ENCODE data around the gene SET.

DNA sequence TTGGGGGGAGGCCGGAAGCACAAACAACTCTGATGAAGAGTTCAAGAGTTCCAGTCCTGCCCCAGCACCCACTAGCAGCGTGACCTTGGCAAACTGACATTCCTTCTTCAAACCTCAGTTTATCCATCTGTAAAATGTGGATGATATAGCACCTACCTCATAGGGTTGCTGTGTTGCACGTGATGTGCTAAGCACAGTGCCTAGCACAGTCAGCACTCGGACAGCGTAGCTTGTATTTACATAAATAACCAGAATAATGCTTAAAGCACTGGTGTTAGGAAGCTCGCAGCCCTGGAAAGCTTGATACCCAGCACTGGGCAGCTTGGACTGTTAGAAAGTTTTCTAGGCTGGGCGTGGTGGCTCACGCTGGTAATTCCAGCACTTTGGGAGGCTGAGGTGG lies 18.4 kb downstream of the SET start:
- TF ChIP-seq, protein P1, sequence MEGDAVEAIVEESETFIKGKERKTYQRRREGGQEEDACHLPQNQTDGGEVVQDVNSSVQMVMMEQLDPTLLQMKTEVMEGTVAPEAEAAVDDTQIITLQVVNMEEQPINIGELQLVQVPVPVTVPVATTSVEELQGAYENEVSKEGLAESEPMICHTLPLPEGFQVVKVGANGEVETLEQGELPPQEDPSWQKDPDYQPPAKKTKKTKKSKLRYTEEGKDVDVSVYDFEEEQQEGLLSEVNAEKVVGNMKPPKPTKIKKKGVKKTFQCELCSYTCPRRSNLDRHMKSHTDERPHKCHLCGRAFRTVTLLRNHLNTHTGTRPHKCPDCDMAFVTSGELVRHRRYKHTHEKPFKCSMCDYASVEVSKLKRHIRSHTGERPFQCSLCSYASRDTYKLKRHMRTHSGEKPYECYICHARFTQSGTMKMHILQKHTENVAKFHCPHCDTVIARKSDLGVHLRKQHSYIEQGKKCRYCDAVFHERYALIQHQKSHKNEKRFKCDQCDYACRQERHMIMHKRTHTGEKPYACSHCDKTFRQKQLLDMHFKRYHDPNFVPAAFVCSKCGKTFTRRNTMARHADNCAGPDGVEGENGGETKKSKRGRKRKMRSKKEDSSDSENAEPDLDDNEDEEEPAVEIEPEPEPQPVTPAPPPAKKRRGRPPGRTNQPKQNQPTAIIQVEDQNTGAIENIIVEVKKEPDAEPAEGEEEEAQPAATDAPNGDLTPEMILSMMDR (IDR thresholded peaks at IDR 0.05; ENCODE audit: insufficient read depth, low read length), result no peak
- TF ChIP-seq SPI1 (IDR thresholded peaks at IDR 0.05; ENCODE audit: borderline replicate concordance, low read depth), result no peak
- TF ChIP-seq POLR2AphosphoS5 (IDR thresholded peaks at IDR 0.05; ENCODE audit: low read depth), result no peak
- TF ChIP-seq, protein P2, sequence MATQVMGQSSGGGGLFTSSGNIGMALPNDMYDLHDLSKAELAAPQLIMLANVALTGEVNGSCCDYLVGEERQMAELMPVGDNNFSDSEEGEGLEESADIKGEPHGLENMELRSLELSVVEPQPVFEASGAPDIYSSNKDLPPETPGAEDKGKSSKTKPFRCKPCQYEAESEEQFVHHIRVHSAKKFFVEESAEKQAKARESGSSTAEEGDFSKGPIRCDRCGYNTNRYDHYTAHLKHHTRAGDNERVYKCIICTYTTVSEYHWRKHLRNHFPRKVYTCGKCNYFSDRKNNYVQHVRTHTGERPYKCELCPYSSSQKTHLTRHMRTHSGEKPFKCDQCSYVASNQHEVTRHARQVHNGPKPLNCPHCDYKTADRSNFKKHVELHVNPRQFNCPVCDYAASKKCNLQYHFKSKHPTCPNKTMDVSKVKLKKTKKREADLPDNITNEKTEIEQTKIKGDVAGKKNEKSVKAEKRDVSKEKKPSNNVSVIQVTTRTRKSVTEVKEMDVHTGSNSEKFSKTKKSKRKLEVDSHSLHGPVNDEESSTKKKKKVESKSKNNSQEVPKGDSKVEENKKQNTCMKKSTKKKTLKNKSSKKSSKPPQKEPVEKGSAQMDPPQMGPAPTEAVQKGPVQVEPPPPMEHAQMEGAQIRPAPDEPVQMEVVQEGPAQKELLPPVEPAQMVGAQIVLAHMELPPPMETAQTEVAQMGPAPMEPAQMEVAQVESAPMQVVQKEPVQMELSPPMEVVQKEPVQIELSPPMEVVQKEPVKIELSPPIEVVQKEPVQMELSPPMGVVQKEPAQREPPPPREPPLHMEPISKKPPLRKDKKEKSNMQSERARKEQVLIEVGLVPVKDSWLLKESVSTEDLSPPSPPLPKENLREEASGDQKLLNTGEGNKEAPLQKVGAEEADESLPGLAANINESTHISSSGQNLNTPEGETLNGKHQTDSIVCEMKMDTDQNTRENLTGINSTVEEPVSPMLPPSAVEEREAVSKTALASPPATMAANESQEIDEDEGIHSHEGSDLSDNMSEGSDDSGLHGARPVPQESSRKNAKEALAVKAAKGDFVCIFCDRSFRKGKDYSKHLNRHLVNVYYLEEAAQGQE (IDR thresholded peaks at IDR 0.05; ENCODE audit: insufficient replicate concordance, low read depth), result peak; percentile 65

Data from HL-60 (cell line).